ENCODE measurements around the gene HOXB6.
A peak's percentile ranks its signal among the peaks of the same experiment; 100 is the strongest.

The HOXB6 gene

DNA sequence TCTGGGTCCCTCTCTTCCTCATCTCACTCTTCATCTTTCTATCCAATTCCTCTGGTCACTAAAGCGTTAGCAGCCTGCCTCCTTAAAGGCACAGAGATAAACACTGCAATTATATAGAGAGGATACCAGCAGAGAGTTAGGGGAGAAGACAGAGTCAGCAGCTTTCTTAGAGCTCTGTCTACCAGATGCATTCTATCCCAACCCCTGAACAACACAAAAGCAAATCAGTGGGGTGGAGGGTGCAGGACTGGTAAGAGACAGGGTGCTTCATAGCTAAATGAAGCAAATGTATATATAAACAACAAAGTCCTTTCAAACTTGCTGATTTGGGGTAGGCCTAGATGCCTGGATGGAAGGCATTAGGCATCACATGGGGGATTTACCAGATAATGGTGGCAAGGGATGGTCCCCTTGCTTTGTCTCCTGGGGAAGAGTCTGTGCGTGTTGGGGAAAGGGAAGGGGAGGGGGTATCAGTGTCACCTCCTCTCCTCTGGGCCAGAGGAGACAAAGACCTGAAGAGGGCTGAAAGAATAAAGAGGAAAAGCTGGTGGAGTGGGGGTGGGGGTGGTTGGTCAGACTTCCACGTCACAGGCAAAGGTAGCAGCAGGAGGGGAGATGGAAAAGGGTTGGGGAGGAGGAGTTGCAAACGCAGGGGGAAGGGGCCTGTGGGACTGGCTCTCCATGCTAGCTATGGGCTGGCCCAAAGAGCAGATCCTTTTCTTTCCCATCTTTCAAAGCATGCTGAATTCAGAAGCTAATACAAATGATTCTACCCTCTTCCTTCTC, 38.7 kb downstream of the HOXB6 start:
- H3K4me1 ChIP-seq (ENCODE audit: control insufficient read depth, insufficient read depth, low read length), result peaks cover 78% of the 10 kb centered on the region

DNA sequence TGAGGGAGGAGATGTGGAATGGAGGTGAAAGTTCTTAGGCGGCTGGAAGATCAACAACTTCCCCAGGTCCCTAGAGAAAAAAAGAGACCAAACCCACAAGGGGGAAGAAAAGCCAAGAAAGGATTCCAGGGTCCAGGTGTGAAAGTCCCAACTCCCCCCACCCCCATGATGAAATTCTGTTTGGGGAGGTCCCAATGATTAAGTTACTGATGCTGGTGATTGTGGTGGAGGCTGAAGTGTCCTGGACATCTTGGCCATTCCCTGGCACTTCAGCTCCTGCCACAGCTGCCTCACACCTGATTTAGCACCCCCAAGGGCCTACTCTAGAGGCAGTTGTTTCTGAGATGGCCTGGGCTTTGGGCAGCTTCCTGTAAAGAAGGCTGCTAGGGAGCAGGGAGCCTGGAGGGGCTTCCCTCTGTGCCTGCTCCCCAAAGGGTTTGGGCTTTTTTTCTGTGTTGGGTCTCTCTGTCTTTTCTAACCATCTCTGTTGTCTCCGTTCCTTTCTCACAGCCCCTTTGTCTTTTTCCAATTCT, 39.7 kb downstream of the HOXB6 start:
- H3K9ac ChIP-seq (ENCODE audit: low read length in 2 of 2), result peak overlapping the region; percentile 65 to 84
- peaks cover 0 to 2% of the 10 kb centered on the region in 2 donors for H3K36me3 ChIP-seq (ENCODE audit: control insufficient read depth in 2 of 2, insufficient read depth in 2 of 2, low read length in 2 of 2)
- H3K4me3 ChIP-seq (ENCODE audit: low read length in 2 of 2), result peak overlapping the region; percentile 49 to 77
- H3K27ac ChIP-seq (ENCODE audit: low read length), result peak overlapping the region; percentile 80
- peaks cover 0 to 8% of the 10 kb centered on the region in 2 donors for H3K27me3 ChIP-seq (ENCODE audit: control insufficient read depth in 1 of 2, insufficient read depth in 2 of 2, low read length in 2 of 2)
- H3K9me3 ChIP-seq (ENCODE audit: control insufficient read depth in 2 of 2, low read length in 2 of 2), result no peaks in the 10 kb centered on the region
- peaks cover 79% of the 10 kb centered on the region for H3K4me1 ChIP-seq (ENCODE audit: control insufficient read depth, insufficient read depth, low read length)

More for the DNA sequence above, 38.7 kb downstream of the HOXB6 start:
- Histone ChIP-seq H3K27ac (ENCODE audit: low read length) (peak overlapping the region; percentile 94), H3K9ac (ENCODE audit: low read length in 2 of 2) (no peak overlapping the region), H3K4me3 (ENCODE audit: low read length in 2 of 2) (peak overlapping the region in 1 of 2 donors; percentile 77), H3K27me3 (ENCODE audit: control insufficient read depth in 1 of 2, insufficient read depth in 2 of 2, low read length in 2 of 2) (peaks cover 0 to 14% of the 10 kb centered on the region in 2 donors), H3K9me3 (ENCODE audit: control insufficient read depth in 2 of 2, low read length in 2 of 2) (no peaks in the 10 kb centered on the region), H3K36me3 (ENCODE audit: control insufficient read depth in 2 of 2, insufficient read depth in 2 of 2, low read length in 2 of 2) (peaks cover 0 to 2% of the 10 kb centered on the region in 2 donors)

DNA sequence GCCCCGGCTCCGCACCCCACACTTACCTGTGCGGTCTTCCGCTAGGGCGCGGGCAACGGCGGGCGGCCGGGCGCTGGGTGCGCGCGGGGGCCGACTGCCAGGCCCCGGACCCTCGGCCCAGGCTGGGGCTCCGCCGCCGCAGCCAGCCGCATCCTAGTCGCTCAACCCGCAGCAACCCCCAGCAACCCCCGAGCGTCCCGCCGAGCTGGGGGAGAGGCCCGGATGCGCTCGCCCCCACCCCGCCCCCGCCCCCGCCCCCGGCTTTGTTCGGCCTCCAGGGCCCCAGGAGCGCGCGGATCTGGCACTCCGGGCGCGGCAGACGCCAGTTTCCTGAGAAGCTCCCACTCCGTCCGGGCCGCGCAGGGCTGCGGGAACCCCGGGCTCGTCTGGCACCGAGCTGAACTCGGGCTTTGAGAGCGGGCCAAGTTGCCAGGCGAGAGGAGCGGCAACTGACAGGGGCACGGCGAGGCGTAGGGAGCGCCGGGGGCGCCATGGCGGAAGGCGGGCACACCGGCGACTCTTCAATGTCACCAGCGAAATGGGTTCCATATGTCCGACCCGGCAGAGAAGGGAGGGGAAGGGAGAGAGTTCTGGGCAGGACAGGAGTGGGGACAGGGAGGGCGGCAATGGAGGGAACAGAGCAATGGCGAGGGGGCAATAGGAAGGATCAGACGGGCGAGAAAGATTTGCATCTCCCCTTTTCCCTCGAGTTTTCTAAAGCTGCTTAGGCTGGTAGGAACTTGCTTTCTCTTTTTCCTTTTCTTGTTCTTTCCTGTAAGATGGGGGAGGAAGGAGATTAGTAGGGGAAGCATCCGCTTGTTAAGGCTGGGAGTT, 40.4 kb downstream of the HOXB6 start:
- H3K9me3 ChIP-seq (ENCODE audit: control insufficient read depth in 2 of 2, low read length in 2 of 2), result no peaks in the 10 kb centered on the region
- H3K4me1 ChIP-seq (ENCODE audit: control insufficient read depth, insufficient read depth, low read length), result peaks cover 81% of the 10 kb centered on the region
- H3K27ac ChIP-seq (ENCODE audit: low read length), result peak overlapping the region; percentile 80
- peaks cover 0 to 2% of the 10 kb centered on the region in 2 donors for H3K36me3 ChIP-seq (ENCODE audit: control insufficient read depth in 2 of 2, insufficient read depth in 2 of 2, low read length in 2 of 2)
- peak overlapping the region; percentile 49 to 77 for H3K4me3 ChIP-seq (ENCODE audit: low read length in 2 of 2)
- peaks cover 0 to 6% of the 10 kb centered on the region in 2 donors for H3K27me3 ChIP-seq (ENCODE audit: control insufficient read depth in 1 of 2, insufficient read depth in 2 of 2, low read length in 2 of 2)
- H3K9ac ChIP-seq (ENCODE audit: low read length in 2 of 2), result peak overlapping the region; percentile 65 to 84

DNA sequence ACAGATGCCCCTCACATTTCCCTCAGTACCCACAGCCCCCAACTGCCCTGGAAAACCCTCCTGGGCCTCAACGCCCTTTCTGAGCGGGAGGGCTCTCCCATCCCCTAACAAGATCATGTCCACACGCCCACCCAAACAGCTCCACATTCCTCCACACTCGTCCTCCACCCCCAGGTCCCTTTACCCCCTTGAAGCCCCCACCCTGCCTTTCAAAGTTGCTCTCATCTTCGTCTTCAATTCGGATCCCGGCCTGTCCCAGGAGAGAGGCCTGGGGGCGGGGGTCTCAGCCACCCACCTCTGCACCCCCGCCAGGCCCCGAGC, 41.0 kb downstream of the HOXB6 start:
- H3K27me3 ChIP-seq (ENCODE audit: control insufficient read depth in 1 of 2, insufficient read depth in 2 of 2, low read length in 2 of 2), result peaks cover 0 to 4% of the 10 kb centered on the region in 2 donors
- H3K9me3 ChIP-seq (ENCODE audit: control insufficient read depth in 2 of 2, low read length in 2 of 2), result no peaks in the 10 kb centered on the region
- peak overlapping the region; percentile 66 for H3K27ac ChIP-seq (ENCODE audit: low read length)
- peak overlapping the region; percentile 44 to 77 for H3K4me3 ChIP-seq (ENCODE audit: low read length in 2 of 2)
- peak overlapping the region; percentile 51 to 52 for H3K9ac ChIP-seq (ENCODE audit: low read length in 2 of 2)
- peaks cover 0 to 2% of the 10 kb centered on the region in 2 donors for H3K36me3 ChIP-seq (ENCODE audit: control insufficient read depth in 2 of 2, insufficient read depth in 2 of 2, low read length in 2 of 2)
- H3K4me1 ChIP-seq (ENCODE audit: control insufficient read depth, insufficient read depth, low read length), result peaks cover 86% of the 10 kb centered on the region

DNA sequence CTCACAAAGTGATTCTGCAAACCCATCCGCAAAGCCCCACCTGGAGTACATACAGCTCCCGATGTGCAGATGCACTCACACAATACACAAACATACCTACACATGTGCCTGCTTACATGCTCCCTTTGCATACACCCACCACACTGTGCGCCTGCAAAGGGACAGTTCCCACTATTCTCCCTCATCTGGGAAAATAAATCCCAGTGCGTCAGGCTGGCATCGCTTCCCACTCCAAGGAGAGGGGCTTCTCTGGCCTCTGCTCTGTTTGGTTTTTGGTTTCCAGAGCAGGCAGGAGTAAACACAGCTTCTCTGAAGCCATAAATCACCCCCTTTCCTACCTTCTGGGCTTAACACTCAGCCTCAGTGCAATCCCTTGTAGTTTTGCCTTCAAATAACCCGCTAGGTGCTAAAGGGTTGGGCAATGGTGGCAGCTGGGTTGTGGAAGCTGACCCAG, 41.4 kb downstream of the HOXB6 start:
- Histone ChIP-seq H3K4me1 (ENCODE audit: control insufficient read depth, insufficient read depth, low read length) (peaks cover 88% of the 10 kb centered on the region), H3K9me3 (ENCODE audit: control insufficient read depth in 2 of 2, low read length in 2 of 2) (no peaks in the 10 kb centered on the region), H3K9ac (ENCODE audit: low read length in 2 of 2) (peak overlapping the region; percentile 51 to 52), H3K27me3 (ENCODE audit: control insufficient read depth in 1 of 2, insufficient read depth in 2 of 2, low read length in 2 of 2) (peaks cover 0 to 2% of the 10 kb centered on the region in 2 donors), H3K4me3 (ENCODE audit: low read length in 2 of 2) (peak overlapping the region; percentile 44 to 77), H3K27ac (ENCODE audit: low read length) (peak overlapping the region; percentile 66), H3K36me3 (ENCODE audit: control insufficient read depth in 2 of 2, insufficient read depth in 2 of 2, low read length in 2 of 2) (peaks cover 0 to 2% of the 10 kb centered on the region in 2 donors)

DNA sequence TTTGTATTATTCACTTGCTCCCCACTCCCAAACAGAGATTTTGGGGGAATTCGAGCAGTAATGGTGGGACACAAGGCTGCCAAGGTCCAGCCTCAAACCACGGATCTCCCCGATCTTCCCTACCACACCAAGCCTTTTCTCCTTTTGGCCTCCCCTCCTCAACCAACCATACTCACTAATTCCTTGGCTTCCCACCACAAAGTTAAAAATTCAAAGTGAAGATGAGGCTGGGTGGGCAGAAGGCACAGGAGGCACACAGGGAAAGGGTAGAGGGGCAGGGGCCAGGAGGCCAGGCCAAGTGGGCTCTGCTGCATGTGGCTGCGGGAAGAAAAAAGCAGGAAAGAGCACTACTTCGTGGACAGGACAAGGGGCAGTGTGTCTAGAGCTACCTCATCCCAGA, 41.9 kb downstream of the HOXB6 start:
- H3K9me3 ChIP-seq (ENCODE audit: control insufficient read depth in 2 of 2, low read length in 2 of 2), result no peaks in the 10 kb centered on the region
- H3K27ac ChIP-seq (ENCODE audit: low read length), result peak overlapping the region; percentile 66
- H3K4me3 ChIP-seq (ENCODE audit: low read length in 2 of 2), result peak overlapping the region; percentile 7 to 77
- no peak overlapping the region for H3K9ac ChIP-seq (ENCODE audit: low read length in 2 of 2)
- H3K4me1 ChIP-seq (ENCODE audit: control insufficient read depth, insufficient read depth, low read length), result peaks cover 89% of the 10 kb centered on the region
- H3K36me3 ChIP-seq (ENCODE audit: control insufficient read depth in 2 of 2, insufficient read depth in 2 of 2, low read length in 2 of 2), result peaks cover 0 to 2% of the 10 kb centered on the region in 2 donors
- H3K27me3 ChIP-seq (ENCODE audit: control insufficient read depth in 1 of 2, insufficient read depth in 2 of 2, low read length in 2 of 2), result no peaks in the 10 kb centered on the region

DNA sequence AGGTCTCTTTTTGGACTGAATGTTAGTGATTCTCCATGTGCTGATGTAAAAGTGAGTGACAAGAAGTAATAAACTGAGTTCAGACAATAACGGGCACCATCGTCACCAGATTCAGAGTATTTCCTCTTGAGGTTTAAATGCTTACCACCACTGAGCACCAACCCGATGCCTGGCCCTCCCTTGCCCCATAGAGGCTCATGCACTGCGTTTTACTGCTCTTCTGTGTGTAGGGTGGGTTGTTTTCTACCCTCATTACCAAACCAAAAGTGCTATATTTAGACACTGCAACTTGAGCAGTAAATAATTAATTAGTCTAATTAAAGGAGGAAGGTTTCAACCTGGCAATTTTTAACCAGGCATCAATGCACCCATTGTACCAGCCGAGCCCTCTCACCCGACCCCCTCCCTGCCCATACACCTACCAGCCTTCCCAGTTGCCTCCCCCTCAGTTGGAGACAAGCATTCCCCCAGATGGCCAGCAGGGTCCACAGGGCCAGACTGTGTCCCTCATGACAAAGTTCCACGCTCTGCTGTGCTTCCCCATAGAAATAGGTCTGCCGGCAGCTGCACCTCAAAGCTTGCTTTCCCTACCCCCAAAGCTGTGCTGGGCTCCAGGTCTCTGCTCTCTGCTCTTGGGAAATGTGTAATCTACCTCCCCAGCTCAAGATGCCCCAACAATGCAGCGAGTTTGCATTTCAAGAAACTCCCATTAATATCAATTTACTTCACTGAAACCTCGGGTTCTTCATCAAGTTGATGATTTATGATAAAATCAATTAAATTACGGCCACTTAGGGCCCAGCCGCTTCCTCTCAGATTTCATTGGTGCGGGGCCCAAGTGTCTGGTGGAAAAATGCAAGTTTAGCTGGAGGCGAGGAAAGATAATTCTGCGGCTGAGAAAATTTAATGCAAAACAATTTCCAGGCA, 42.6 kb downstream of the HOXB6 start:
- H3K36me3 ChIP-seq (ENCODE audit: control insufficient read depth in 2 of 2, insufficient read depth in 2 of 2, low read length in 2 of 2), result peaks cover 0 to 2% of the 10 kb centered on the region in 2 donors
- H3K27me3 ChIP-seq (ENCODE audit: control insufficient read depth in 1 of 2, insufficient read depth in 2 of 2, low read length in 2 of 2), result no peaks in the 10 kb centered on the region
- H3K9ac ChIP-seq (ENCODE audit: low read length in 2 of 2), result no peak overlapping the region
- H3K27ac ChIP-seq (ENCODE audit: low read length), result peak overlapping the region; percentile 66
- H3K9me3 ChIP-seq (ENCODE audit: control insufficient read depth in 2 of 2, low read length in 2 of 2), result no peaks in the 10 kb centered on the region
- peaks cover 89% of the 10 kb centered on the region for H3K4me1 ChIP-seq (ENCODE audit: control insufficient read depth, insufficient read depth, low read length)
- H3K4me3 ChIP-seq (ENCODE audit: low read length in 2 of 2), result peak overlapping the region; percentile 7 to 77

DNA sequence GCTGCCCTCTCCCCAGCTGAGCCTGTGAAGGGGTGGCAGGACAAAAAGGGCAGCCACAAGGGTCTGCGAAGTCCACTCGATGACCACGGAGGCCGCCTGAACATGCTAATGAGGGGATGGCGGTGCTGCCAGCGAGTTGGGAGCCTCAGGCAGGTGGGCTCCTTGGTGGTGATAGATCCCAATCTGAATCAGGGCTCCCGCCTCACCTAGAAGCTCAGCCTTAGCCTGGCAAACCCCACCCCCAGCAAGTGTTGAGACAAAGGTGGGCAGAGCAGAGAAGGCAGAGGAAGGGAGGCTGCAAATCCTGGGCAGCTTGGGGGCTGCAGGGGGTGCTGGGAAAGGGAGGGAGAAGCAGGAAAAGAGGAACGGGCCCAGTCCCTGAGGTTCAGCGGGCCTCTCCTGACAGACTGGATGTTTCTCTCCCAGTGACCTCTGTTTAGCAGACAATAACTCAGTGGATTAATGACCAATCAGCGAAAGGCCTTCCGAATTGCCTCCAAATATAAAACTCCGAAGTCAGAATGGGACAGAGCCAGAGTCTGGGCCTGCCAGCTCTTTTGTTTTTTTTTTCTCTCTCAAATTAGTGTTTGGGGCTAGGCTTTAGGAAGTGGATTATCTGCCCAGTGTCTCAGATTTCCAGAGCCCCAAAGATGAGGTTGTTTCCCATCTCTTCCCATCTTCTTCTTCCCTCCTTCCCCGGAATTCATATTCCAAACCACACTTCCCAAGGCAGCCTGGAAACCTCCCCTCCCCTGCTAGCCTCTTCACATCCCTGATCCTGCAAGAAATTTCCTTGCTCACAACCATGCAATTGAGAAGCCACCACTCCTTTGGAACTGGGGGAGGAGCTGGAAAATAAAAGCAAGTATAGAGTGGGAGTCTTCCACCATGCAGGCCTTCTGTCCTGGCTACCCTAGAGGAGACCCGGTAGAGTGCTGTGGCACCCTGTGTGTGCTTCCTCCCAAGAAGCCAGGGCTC, 44.7 kb downstream of the HOXB6 start:
- no peaks in the 10 kb centered on the region for H3K9me3 ChIP-seq (ENCODE audit: control insufficient read depth in 2 of 2, low read length in 2 of 2)
- H3K4me3 ChIP-seq (ENCODE audit: low read length in 2 of 2), result peak overlapping the region; percentile 13 to 75
- H3K36me3 ChIP-seq (ENCODE audit: control insufficient read depth in 2 of 2, insufficient read depth in 2 of 2, low read length in 2 of 2), result peaks cover 0 to 2% of the 10 kb centered on the region in 2 donors
- H3K27me3 ChIP-seq (ENCODE audit: control insufficient read depth in 1 of 2, insufficient read depth in 2 of 2, low read length in 2 of 2), result no peaks in the 10 kb centered on the region
- peaks cover 86% of the 10 kb centered on the region for H3K4me1 ChIP-seq (ENCODE audit: control insufficient read depth, insufficient read depth, low read length)
- peak overlapping the region; percentile 96 for H3K27ac ChIP-seq (ENCODE audit: low read length)
- H3K9ac ChIP-seq (ENCODE audit: low read length in 2 of 2), result peak overlapping the region; percentile 27 to 36

DNA sequence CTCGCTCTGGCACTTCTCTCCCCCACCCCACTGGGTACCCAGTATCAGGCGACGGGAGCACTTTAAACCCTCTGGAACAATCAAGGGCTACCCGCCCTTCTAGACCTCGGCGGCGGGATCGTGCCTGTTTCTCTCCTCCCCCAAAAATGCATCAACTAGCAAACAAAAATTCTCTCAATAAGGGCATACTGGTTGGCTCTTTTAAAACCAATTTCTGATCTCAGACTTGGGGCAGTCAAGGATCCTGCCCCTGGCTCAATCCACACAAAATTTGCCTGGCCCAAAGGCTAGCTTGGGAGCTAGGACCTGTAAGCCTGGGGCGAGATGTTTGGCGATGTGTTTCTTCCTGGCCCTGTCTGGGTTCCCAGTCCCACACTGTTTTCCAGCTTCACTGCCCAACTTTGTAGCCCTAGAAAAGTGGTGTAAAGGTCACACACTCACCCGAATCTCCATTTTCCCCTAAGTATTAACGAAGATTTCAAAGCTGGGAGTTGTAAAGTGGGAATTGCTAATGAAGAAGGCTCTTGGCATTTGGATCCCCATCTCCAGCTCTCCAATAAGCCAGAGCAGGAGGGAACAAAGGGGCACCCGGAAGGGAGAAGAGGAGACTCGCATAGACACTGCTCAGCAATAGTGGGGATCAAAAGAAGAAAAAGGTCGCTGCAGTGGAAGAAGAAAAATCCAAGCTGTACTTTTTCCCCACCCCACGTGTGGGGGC, 45.5 kb downstream of the HOXB6 start:
- H3K27ac ChIP-seq (ENCODE audit: low read length), result peak overlapping the region; percentile 96
- H3K9me3 ChIP-seq (ENCODE audit: control insufficient read depth in 2 of 2, low read length in 2 of 2), result no peaks in the 10 kb centered on the region
- peaks cover 87% of the 10 kb centered on the region for H3K4me1 ChIP-seq (ENCODE audit: control insufficient read depth, insufficient read depth, low read length)
- H3K9ac ChIP-seq (ENCODE audit: low read length in 2 of 2), result peak overlapping the region; percentile 27 to 58
- H3K4me3 ChIP-seq (ENCODE audit: low read length in 2 of 2), result peak overlapping the region in 1 of 2 donors; percentile 75
- peaks cover 0 to 2% of the 10 kb centered on the region in 2 donors for H3K36me3 ChIP-seq (ENCODE audit: control insufficient read depth in 2 of 2, insufficient read depth in 2 of 2, low read length in 2 of 2)
- no peaks in the 10 kb centered on the region for H3K27me3 ChIP-seq (ENCODE audit: control insufficient read depth in 1 of 2, insufficient read depth in 2 of 2, low read length in 2 of 2)

Measured in stomach smooth muscle (tissue), 2 donors.